IPS-15b (cell line): ENCODE results near the gene ZNF644.
A peak's percentile ranks its signal among the peaks of the same experiment; 100 is the strongest.

Experiments
- H3K27me3 ChIP-seq: one replicate; pipeline ENCODE4 v1.6.1; 2013; ENCODE audit warnings: low read length; ENCODE audit not compliant: control insufficient read depth, insufficient read depth
- H3K36me3 ChIP-seq: one replicate; pipeline ENCODE4 v1.6.1; 2013; ENCODE audit warnings: low read length; ENCODE audit not compliant: control insufficient read depth, insufficient read depth
- H3K4me1 ChIP-seq: one replicate; pipeline ENCODE4 v1.6.1; 2013; ENCODE audit warnings: mild to moderate bottlenecking, low read length; ENCODE audit not compliant: control insufficient read depth, insufficient read depth
- H3K4me3 ChIP-seq: one replicate; pipeline ENCODE4 v1.5.1; 2013; ENCODE audit warnings: low read depth, low read length
- H3K9ac ChIP-seq: one replicate; pipeline ENCODE4 v1.6.1; 2013; ENCODE audit warnings: low read depth, mild to moderate bottlenecking, low read length
- H3K9me3 ChIP-seq: one replicate; pipeline ENCODE4 v1.6.1; 2013; ENCODE audit warnings: mild to moderate bottlenecking, low read length; ENCODE audit not compliant: control insufficient read depth, insufficient read depth

The ZNF644 gene

GRCh38 chr1:91020486-91020885, 1.3 kb downstream of the ZNF644 start:
- Histone ChIP-seq H3K36me3 (no peaks in the 10 kb centered on the region), H3K27me3 (no peaks in the 10 kb centered on the region), H3K9me3 (no peaks in the 10 kb centered on the region), H3K4me1 (peaks cover 20% of the 10 kb centered on the region), H3K9ac (peak overlapping the region; percentile 97), H3K4me3 (peak overlapping the region; percentile 94)

- H3K4me1 ChIP-seq: peaks cover 22% of the 10 kb centered on the region
- H3K9me3 ChIP-seq: no peaks in the 10 kb centered on the region
- H3K36me3 ChIP-seq: no peaks in the 10 kb centered on the region
- no peak overlapping the region for H3K9ac ChIP-seq
- H3K4me3 ChIP-seq: no peak overlapping the region
- H3K27me3 ChIP-seq: no peaks in the 10 kb centered on the region
Observed at GRCh38 chr1:91018006-91018405, 3.8 kb downstream of the ZNF644 start.

GRCh38 chr1:91015794-91016550, 5.9 kb downstream of the ZNF644 start:
- no peaks in the 10 kb centered on the region for H3K9me3 ChIP-seq
- peaks cover 19% of the 10 kb centered on the region for H3K4me1 ChIP-seq
- no peak overlapping the region for H3K4me3 ChIP-seq
- no peak overlapping the region for H3K9ac ChIP-seq
- no peaks in the 10 kb centered on the region for H3K27me3 ChIP-seq
- no peaks in the 10 kb centered on the region for H3K36me3 ChIP-seq

GRCh38 chr1:91015358-91015780, 6.5 kb downstream of the ZNF644 start:
- Histone ChIP-seq H3K4me1 (peaks cover 22% of the 10 kb centered on the region), H3K36me3 (no peaks in the 10 kb centered on the region), H3K9me3 (no peaks in the 10 kb centered on the region), H3K27me3 (no peaks in the 10 kb centered on the region), H3K4me3 (peak overlapping the region; percentile 19), H3K9ac (no peak overlapping the region)

- peaks cover 27% of the 10 kb centered on the region for H3K4me1 ChIP-seq
- no peak overlapping the region for H3K4me3 ChIP-seq
- H3K9ac ChIP-seq: no peak overlapping the region
- no peaks in the 10 kb centered on the region for H3K27me3 ChIP-seq
- H3K36me3 ChIP-seq: no peaks in the 10 kb centered on the region
- no peaks in the 10 kb centered on the region for H3K9me3 ChIP-seq
Observed at GRCh38 chr1:91014475-91014874, 7.4 kb downstream of the ZNF644 start.

- Histone ChIP-seq H3K27me3 (no peaks in the 10 kb centered on the region), H3K9ac (no peak overlapping the region), H3K4me3 (no peak overlapping the region), H3K36me3 (no peaks in the 10 kb centered on the region), H3K4me1 (peaks cover 33% of the 10 kb centered on the region), H3K9me3 (no peaks in the 10 kb centered on the region)
Observed at GRCh38 chr1:91013302-91013701, 8.5 kb downstream of the ZNF644 start.

- no peaks in the 10 kb centered on the region for H3K9me3 ChIP-seq
- H3K27me3 ChIP-seq: no peaks in the 10 kb centered on the region
- H3K36me3 ChIP-seq: no peaks in the 10 kb centered on the region
- peaks cover 40% of the 10 kb centered on the region for H3K4me1 ChIP-seq
- no peak overlapping the region for H3K9ac ChIP-seq
- no peak overlapping the region for H3K4me3 ChIP-seq
Observed at GRCh38 chr1:91012196-91012595, 9.6 kb downstream of the ZNF644 start.

- no peaks in the 10 kb centered on the region for H3K9me3 ChIP-seq
- H3K36me3 ChIP-seq: no peaks in the 10 kb centered on the region
- H3K4me1 ChIP-seq: peaks cover 40% of the 10 kb centered on the region
- no peak overlapping the region for H3K9ac ChIP-seq
- H3K27me3 ChIP-seq: no peaks in the 10 kb centered on the region
- no peak overlapping the region for H3K4me3 ChIP-seq
Observed at GRCh38 chr1:91011726-91012125, 10.1 kb downstream of the ZNF644 start.

GRCh38 chr1:91007827-91008226, 14.0 kb downstream of the ZNF644 start:
- Histone ChIP-seq H3K27me3 (no peaks in the 10 kb centered on the region), H3K4me3 (no peak overlapping the region), H3K9me3 (peaks cover 5% of the 10 kb centered on the region), H3K9ac (no peak overlapping the region), H3K36me3 (no peaks in the 10 kb centered on the region), H3K4me1 (peaks cover 26% of the 10 kb centered on the region)

GRCh38 chr1:91007092-91007491, 14.7 kb downstream of the ZNF644 start:
- Histone ChIP-seq H3K9ac (no peak overlapping the region), H3K4me1 (peaks cover 26% of the 10 kb centered on the region)

GRCh38 chr1:91006113-91006908, 15.5 kb downstream of the ZNF644 start:
- Histone ChIP-seq H3K36me3 (no peaks in the 10 kb centered on the region), H3K9me3 (peaks cover 5% of the 10 kb centered on the region), H3K4me3 (no peak overlapping the region)

More at GRCh38 chr1:91007092-91007491, 14.7 kb downstream of the ZNF644 start:
- H3K27me3 ChIP-seq: no peaks in the 10 kb centered on the region
- peaks cover 5% of the 10 kb centered on the region for H3K9me3 ChIP-seq
- H3K36me3 ChIP-seq: no peaks in the 10 kb centered on the region
- H3K4me3 ChIP-seq: no peak overlapping the region

GRCh38 chr1:91005285-91005684, 16.6 kb downstream of the ZNF644 start:
- H3K9ac ChIP-seq: no peak overlapping the region
- peaks cover 5% of the 10 kb centered on the region for H3K9me3 ChIP-seq
- H3K4me3 ChIP-seq: no peak overlapping the region
- H3K27me3 ChIP-seq: no peaks in the 10 kb centered on the region
- no peaks in the 10 kb centered on the region for H3K36me3 ChIP-seq
- peaks cover 18% of the 10 kb centered on the region for H3K4me1 ChIP-seq

More at GRCh38 chr1:91006113-91006908, 15.5 kb downstream of the ZNF644 start:
- H3K27me3 ChIP-seq: no peaks in the 10 kb centered on the region
- H3K9ac ChIP-seq: no peak overlapping the region
- H3K4me1 ChIP-seq: peaks cover 21% of the 10 kb centered on the region
